Right renal pelvis (tissue), 4 donors: Measurements from ENCODE around the gene OS9. TPM values are rescaled to one million over a fixed set of nuclear protein-coding genes. Genes with fewer than 3 reads are reported as not detected.

Experiments
- DNase-seq, 4 donors: peaks; one replicate each; pipeline ENCODE4 v3.0.0-alpha.2; 2013; ENCODE audit warnings: low read depth in 4 of 4, low spot score in 3 of 4, missing footprints in 1 of 4
- polyA plus RNA-seq, 4 donors: library from polyadenylated mRNA; unstranded; fragments of 120-200 nt; gene quantifications; one replicate each; pipeline ENCODE4 v1.2.1, GENCODE V29; 2013; ENCODE audit not compliant: insufficient read length in 4 of 4

Gene OS9
- polyA plus RNA-seq, 4 donors: 209 to 223 (median 214) TPM

DNA sequence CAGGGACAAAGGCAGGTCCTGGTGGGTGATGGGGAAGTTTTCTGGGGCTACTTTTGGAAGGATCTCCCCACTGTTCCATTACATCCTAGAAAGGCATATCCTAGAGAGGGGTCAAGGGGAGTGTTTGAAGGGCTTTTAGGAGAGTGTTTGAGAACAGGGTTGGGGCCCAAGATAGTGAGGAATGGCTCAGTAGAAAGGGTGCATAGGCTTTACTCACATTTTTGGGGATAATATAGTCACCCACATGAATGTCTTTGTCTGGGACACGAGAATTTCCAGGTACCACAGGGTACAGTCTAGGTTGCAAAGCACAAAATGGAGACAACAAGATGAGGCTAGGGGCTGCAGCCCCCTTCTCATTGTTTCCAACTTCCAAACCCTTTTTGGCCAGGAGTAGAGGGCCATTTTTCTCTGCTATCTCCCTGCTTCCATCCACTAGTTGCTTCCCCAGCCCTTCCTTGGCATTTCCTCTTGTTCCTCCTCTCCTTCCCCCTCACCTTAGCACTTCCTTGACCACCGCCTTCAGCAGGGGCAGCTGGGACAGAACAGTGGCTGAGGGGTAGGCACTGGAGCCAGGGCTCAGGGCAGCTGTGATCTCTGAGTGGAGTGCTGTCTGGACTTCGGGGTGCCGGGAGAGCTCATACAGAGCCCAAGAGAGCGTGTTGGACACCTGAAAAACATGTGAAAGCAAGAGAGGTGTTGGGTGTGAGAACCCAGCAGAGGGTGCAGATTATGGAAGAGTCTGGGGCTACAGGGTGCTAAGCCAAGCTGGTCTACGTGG lies 70.1 kb downstream of the OS9 start:
- DNase-seq: no peak

DNA sequence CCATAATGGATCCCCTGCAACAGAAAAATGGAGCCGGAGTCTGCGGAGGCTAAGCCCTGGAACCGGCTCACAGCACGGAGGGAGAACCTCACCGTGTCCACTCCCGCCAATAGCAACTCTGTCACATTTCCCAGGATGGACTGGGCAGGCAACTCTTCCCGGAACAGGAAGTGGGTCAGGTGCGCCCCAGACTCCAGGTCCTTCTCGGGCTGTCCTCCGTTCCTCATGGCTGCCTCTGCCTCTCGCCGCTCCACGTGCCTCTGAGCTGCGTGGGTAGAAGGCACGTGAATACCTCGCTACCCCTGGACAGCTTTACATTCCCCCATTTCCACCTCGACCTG lies 70.7 kb downstream of the OS9 start:
- DNase-seq: no peak

- DNase-seq: no peak
These were observed 71.2 kb downstream of the OS9 start for GRCh38 chr12:57765003-57765697.

GRCh38 chr12:57765698-57766463 lies 71.9 kb downstream of the OS9 start:
- DNase-seq: no peak

DNA sequence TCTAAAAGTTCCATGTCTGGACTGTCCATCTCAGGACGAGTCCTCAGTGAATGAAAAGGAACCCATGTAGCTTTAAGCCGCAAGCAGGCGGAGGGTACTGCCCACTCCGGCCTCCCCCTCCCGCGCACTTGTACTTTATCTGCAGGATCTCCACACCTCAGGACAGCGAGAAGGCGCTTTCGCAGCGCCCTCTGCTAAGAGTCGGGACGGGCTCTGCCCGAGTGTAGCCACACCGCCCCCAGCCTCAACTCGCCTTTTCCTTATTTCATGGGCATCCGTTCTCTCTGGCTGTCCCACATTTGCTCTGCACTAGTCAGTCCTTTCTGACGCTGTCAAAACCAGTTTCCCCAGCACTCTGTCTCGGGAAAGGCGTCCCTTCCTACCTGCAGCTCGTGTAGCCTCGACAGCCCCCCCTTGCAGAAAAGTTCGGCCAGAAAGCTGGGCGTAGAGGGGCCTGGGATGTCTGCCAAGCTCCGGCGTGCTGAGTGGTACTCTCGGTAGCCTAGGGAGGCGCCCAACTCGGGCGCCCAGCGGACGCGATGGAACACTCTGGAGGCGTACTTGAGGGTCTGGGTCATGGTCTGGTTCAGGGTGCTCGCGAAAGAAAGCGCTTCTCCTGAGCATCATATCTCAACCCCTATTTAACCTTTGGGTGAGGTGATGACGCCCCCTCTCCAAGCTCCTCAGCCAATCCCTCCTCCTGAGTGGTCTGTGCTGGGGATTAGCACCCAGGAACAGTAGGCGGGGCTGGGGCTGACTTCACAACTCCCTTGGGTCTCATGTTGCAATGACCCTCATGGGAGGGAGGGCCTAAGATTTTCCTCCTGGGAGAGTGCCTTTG lies 72.8 kb downstream of the OS9 start, which contains the start of gene CYP27B1:
TSS of gene CYP27B1 (minus strand) at position 615 of the 841 bp plus-strand sequence. CDS start at position 578, 37 bp downstream.
- DNase-seq: no peak

DNA sequence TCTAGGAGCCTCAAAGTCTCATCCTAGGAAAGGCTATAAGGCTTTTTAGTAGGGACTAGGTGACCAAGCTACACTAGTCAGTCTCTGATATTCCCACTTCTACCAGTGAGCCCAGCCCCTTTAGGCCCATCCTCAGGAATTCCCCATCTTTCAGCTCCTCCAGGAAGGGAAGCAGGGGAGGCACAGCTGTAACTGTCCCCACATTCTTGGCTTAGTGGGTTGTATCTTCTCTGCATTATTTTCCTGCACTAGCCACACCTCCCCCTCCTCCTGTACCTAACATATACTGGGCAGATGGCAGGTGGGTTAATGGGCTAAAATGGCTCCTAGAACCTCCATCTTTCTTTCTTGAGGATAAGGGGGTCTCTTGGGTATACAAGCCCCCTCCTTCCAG lies 73.4 kb downstream of the OS9 start:
- no peak for DNase-seq

DNA sequence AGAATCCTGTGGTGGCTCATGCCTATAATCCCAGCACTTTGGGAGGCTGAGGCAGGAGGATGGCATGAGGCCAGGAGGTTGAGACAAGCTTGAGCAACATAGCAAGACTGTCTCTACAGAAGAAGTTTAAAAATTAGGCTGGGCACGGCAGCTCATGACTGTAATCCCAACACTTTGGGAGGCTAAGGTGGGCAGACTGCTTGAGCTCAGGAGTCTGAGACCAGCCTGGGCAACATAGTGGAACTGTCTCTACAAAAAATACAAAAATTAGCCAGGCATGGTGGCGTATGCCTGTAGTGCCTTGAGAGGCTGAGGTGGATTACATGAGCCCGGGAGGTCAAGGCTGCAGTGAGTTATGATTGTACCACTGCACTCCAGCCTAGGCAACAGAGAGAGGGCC lies 73.9 kb downstream of the OS9 start:
- no peak for DNase-seq

DNA sequence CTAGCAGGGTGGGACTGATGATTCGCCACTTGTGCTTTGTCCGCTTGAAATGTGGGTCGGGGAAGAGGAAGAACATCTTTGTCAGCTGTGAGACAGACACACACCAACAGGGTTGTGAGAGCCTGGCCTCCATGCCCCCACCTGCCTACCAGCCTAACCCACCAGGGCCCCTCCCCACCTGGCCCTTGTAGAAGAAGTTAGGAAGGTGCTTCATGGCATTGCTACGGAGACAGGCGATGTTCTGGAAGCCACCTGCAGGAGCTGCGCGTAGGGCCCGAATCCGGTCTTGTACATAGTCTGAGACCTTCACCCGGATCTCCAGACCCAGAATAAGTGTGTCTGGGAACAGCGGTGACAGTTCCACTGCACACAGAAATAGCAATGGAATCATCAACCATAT lies 75.7 kb downstream of the OS9 start:
- DNase-seq: no peak

DNA sequence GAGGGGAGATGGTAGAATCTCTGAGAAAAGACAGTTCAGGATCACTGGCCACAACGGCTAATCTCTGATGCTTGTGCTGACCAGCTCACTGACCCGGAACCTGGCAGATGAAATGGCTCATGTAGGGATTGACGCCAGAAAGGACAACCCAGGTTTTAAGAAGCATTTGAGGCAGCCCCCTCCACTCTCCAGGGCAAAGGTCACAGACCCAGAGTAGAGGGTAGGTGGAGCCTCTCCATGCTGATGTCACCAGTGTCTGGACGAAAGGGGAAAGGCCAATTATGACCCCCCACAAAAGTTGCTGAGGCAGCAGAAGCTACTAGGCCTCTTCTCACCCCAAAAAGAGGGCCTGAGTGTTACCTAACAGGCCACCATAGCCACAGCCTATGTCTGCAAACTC lies 76.8 kb downstream of the OS9 start:
- DNase-seq: no peak

Other genes starting within 250 kb of the OS9 start
- under 1 TPM; 0.42 to 0.51 (median 0.50) TPM for gene INHBE, start 238.8 kb upstream of the OS9 start, polyA plus RNA-seq
- 10 to 100 TPM; 17.2 to 22.4 (median 19.4) TPM for gene GLI1, start 234.3 kb upstream of the OS9 start, polyA plus RNA-seq
- 1 to 10 TPM; 2.3 to 4.1 (median 2.6) TPM for gene ARHGAP9, start 214.3 kb upstream of the OS9 start, polyA plus RNA-seq
- gene MARS1, start 206.1 kb upstream of the OS9 start, polyA plus RNA-seq: 100 to 1,000 TPM; 107 to 120 (median 111) TPM
- 10 to 100 TPM; 29.2 to 37.3 (median 30.3) TPM for gene DDIT3, start 173.6 kb upstream of the OS9 start, polyA plus RNA-seq
- 10 to 100 TPM; 53.9 to 82.1 (median 62.1) TPM for gene MBD6, start 171.3 kb upstream of the OS9 start, polyA plus RNA-seq
- 100 to 1,000 TPM; 159 to 179 (median 166) TPM for gene DCTN2, start 146.9 kb upstream of the OS9 start, polyA plus RNA-seq
- 1 to 10 TPM in 1 of 4 donors, under 1 TPM in 3; 0.24 to 1.3 (median 0.36) TPM for gene KIF5A, start 144.1 kb upstream of the OS9 start, polyA plus RNA-seq
- gene PIP4K2C, start 102.9 kb upstream of the OS9 start, polyA plus RNA-seq: 10 to 100 TPM; 41.6 to 47.4 (median 45.1) TPM
- 10 to 100 TPM; 55.8 to 64.9 (median 57.0) TPM for gene DTX3, start 89.3 kb upstream of the OS9 start, polyA plus RNA-seq
- 10 to 100 TPM; 30.0 to 37.1 (median 32.9) TPM for gene ARHGEF25, start 82.7 kb upstream of the OS9 start, polyA plus RNA-seq
- 1 to 10 TPM in 1 of 4 donors, under 1 TPM in 3; 0.82 to 1.2 (median 0.93) TPM for gene B4GALNT1, start 60.9 kb upstream of the OS9 start, polyA plus RNA-seq
- gene AGAP2, start 44.6 kb downstream of the OS9 start, polyA plus RNA-seq: 1 to 10 TPM in 2 of 4 donors, under 1 TPM in 2; 0.73 to 2.0 (median 1.1) TPM
- 100 to 1,000 TPM in 2 of 4 donors, 10 to 100 TPM in 2; 92.0 to 109 (median 100) TPM for gene TSPAN31, start 50.9 kb downstream of the OS9 start, polyA plus RNA-seq
- 100 to 1,000 TPM; 218 to 258 (median 236) TPM for gene CDK4, start 58.2 kb downstream of the OS9 start, polyA plus RNA-seq
- gene MARCHF9, start 61.0 kb downstream of the OS9 start, polyA plus RNA-seq: 10 to 100 TPM; 17.7 to 21.0 (median 19.4) TPM
- 1 to 10 TPM in 3 of 4 donors, under 1 TPM in 1; 1.00 to 1.5 (median 1.1) TPM for gene CYP27B1, start 72.9 kb downstream of the OS9 start, polyA plus RNA-seq
- gene METTL1, start 78.0 kb downstream of the OS9 start, polyA plus RNA-seq: 10 to 100 TPM; 29.0 to 33.4 (median 29.9) TPM
- gene EEF1AKMT3, start 78.5 kb downstream of the OS9 start, polyA plus RNA-seq: 10 to 100 TPM in 2 of 4 donors, 1 to 10 TPM in 2; 9.7 to 15.1 (median 12.1) TPM
- 10 to 100 TPM; 40.8 to 52.9 (median 45.5) TPM for gene TSFM, start 88.7 kb downstream of the OS9 start, polyA plus RNA-seq
- 10 to 100 TPM in 2 of 4 donors, 1 to 10 TPM in 2; 6.0 to 13.0 (median 9.7) TPM for gene AVIL, start 124.6 kb downstream of the OS9 start, polyA plus RNA-seq
- gene CTDSP2, start 152.6 kb downstream of the OS9 start, polyA plus RNA-seq: 100 to 1,000 TPM; 256 to 278 (median 266) TPM
- 10 to 100 TPM in 3 of 4 donors, 1 to 10 TPM in 1; 9.5 to 12.4 (median 10.9) TPM for gene ATP23, start 247.4 kb downstream of the OS9 start, polyA plus RNA-seq